NCI-H748 treated with DMSO at 0.1 percent for 48 hours (cell line): ENCODE data around the gene SERP2.

Source experiments
- DNase-seq: peaks from one replicate; lab custom pipeline; 2025; lab: John Stamatoyannopoulos, UW

Gene SERP2

GRCh38 chr13:44389060-44389666 is 15.5 kb downstream of the SERP2 start:
- no peak for DNase-seq

GRCh38 chr13:44389876-44390275 is 16.3 kb downstream of the SERP2 start:
- DNase-seq, result no peak

- no peak for DNase-seq
Observed at GRCh38 chr13:44393391-44393790, 19.8 kb downstream of the SERP2 start.

GRCh38 chr13:44394658-44395057 is 21.0 kb downstream of the SERP2 start:
- no peak for DNase-seq

- no peak for DNase-seq
Observed at GRCh38 chr13:44395976-44396694, 22.5 kb downstream of the SERP2 start.

- DNase-seq, result no peak
Observed at GRCh38 chr13:44396701-44397580, 23.3 kb downstream of the SERP2 start.

GRCh38 chr13:44397766-44398223 is 24.2 kb downstream of the SERP2 start:
- DNase-seq, result no peak

- DNase-seq, result no peak
Observed at GRCh38 chr13:44398606-44399005, 25.0 kb downstream of the SERP2 start.

- peak; percentile 32 for DNase-seq
Observed at GRCh38 chr13:44399074-44399473, 25.4 kb downstream of the SERP2 start.

GRCh38 chr13:44400736-44401135 is 27.1 kb downstream of the SERP2 start:
- DNase-seq, result no peak

GRCh38 chr13:44401577-44401976 is 28.0 kb downstream of the SERP2 start:
- no peak for DNase-seq

GRCh38 chr13:44402899-44403445 is 29.3 kb downstream of the SERP2 start:
- DNase-seq, result no peak

- no peak for DNase-seq
Observed at GRCh38 chr13:44403461-44404056, 29.9 kb downstream of the SERP2 start.

- no peak for DNase-seq
Observed at GRCh38 chr13:44404261-44405132, 30.9 kb downstream of the SERP2 start.

- DNase-seq, result no peak
Observed at GRCh38 chr13:44406617-44407016, 33.0 kb downstream of the SERP2 start.

- DNase-seq, result no peak
Observed at GRCh38 chr13:44407379-44407778, 33.8 kb downstream of the SERP2 start.

- no peak for DNase-seq
Observed at GRCh38 chr13:44407891-44408290, 34.3 kb downstream of the SERP2 start.

- no peak for DNase-seq
Observed at GRCh38 chr13:44409595-44409994, 36.0 kb downstream of the SERP2 start.

GRCh38 chr13:44410328-44410859 is 36.8 kb downstream of the SERP2 start:
- DNase-seq, result no peak

- no peak for DNase-seq
Observed at GRCh38 chr13:44411841-44412240, 38.2 kb downstream of the SERP2 start.
